Measurements from ENCODE around the gene BFSP1. TPM values are rescaled to one million over a fixed set of nuclear protein-coding genes. Genes with fewer than 3 reads are reported as not detected.

BFSP1 gene
- polyA plus RNA-seq, 1 donor from 2014 or later = not detected

DNA sequence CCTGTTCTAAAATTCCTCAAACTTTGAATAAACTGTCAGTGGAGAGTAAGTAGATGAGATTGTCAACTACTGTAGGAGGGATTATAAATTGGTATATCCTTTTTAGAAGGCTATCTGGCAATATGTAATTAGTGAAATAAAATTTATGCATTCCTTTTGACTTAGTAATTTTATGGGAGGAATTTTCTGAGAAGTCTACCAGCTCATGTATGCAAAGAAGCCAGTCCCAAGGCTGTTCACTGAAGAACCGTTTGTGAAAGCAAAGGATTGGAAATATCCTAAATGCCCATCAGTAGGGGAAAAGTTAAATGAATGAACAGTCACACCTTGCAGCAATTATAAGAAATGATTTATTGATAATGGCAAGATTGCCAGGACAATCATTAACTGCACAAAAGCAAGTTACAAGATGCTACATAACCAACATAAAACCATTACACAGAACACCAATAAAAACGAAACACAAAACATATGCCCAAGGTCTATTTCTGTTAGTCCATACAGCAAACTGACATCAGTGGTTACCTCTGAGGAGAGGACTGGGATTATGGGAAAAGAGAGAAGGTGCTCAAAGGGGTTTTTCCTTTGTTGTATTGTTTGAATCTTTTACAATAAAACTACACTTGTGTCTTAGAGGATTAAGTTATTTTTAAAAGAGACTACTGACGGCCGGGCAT lies 34.1 kb upstream of the BFSP1 start:
- H3K27ac Mint-ChIP-seq = no peak overlapping the region
- no peaks in the 10 kb centered on the region for H3K36me3 Mint-ChIP-seq
- H3K9me3 Mint-ChIP-seq = peaks cover 0 to 6% (median 4%) of the 10 kb centered on the region in 3 donors
- H3K4me1 Mint-ChIP-seq = peaks cover 0 to 2% (median 1%) of the 10 kb centered on the region in 3 donors
- peaks cover 9% of the 10 kb centered on the region for H3K27me3 Mint-ChIP-seq
- H3K4me3 Mint-ChIP-seq = no peak overlapping the region

DNA sequence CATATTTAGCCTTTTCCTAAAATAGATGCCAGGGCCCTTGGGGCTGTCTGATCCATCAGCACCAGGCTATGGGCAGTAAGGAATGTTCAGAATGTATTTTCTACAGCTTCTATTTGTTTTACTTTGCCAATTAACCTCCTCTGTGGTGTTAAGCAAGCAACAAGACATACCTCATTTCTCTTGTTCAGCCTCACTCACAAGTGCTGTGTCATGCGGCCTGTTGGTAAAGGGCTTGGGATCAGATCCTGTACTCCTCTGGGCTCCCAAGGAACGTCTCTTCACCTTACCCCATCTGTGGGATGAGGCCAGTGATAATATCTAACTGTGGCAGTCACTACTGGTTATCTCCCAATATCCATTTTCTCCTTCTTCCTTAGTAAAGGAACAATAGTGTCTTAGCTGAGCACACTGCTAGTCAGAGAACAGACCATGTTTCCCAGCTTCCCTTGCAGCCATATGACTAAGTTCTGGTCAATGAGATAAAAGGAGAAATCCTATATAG lies 31.7 kb upstream of the BFSP1 start:
- H3K9me3 Mint-ChIP-seq = peaks cover 0 to 6% (median 4%) of the 10 kb centered on the region in 3 donors
- no peaks in the 10 kb centered on the region for H3K36me3 Mint-ChIP-seq
- peaks cover 14% of the 10 kb centered on the region for H3K27me3 Mint-ChIP-seq
- no peak overlapping the region for H3K4me3 Mint-ChIP-seq
- peaks cover 0 to 1% (median 0%) of the 10 kb centered on the region in 3 donors for H3K4me1 Mint-ChIP-seq
- no peak overlapping the region for H3K27ac Mint-ChIP-seq

DNA sequence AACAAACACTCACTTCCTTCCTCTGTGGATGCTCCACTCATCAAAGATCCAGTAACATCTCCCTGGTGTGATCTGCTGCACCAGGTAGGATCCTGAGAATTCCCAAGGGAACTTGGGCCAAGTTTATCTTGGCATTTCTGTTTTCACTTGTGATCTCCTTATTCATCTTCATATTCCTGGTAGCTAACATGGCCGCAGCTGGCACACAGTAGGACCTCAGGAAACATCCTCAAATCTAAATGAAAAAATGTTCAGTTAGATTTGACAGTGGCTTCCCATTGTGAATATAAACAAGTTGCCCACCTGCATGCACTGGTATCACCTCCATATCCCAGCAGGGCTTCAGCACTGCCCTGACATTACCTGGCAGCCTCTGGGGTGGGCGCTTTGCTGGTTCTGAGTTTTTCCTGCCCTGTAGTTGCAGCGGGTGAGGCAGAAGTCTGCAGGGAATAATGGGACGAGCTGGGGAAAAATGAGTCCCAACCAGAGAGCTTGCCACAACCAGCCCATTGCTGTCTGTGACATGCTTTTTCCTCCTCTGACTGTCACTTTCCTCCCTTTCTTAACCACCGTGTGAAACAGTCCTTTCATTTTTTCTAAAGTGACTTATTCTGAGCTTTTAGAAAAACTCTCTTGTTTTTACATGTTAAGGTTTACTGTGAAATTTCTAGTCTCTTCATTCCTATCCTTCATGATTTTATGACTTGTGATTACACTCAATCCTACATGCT lies 29.3 kb upstream of the BFSP1 start:
- Mint-ChIP-seq H3K4me3 (no peak overlapping the region), H3K27ac (peak overlapping the region in 1 of 3 donors; percentile 58), H3K4me1 (peaks cover 0 to 1% (median 0%) of the 10 kb centered on the region in 3 donors), H3K27me3 (peaks cover 11% of the 10 kb centered on the region), H3K9me3 (no peaks in the 10 kb centered on the region), H3K36me3 (no peaks in the 10 kb centered on the region)

GRCh38 chr20:17559338-17559737 lies 28.2 kb upstream of the BFSP1 start:
- Mint-ChIP-seq H3K27ac (no peak overlapping the region), H3K4me1 (peaks cover 0 to 1% (median 0%) of the 10 kb centered on the region in 3 donors), H3K4me3 (no peak overlapping the region), H3K9me3 (no peaks in the 10 kb centered on the region), H3K36me3 (no peaks in the 10 kb centered on the region), H3K27me3 (peaks cover 11% of the 10 kb centered on the region)

- Mint-ChIP-seq H3K27me3 (peaks cover 11% of the 10 kb centered on the region), H3K27ac (no peak overlapping the region)
Observed at GRCh38 chr20:17558941-17559304, 27.7 kb upstream of the BFSP1 start.

GRCh38 chr20:17558154-17558940 lies 27.2 kb upstream of the BFSP1 start:
- peaks cover 0 to 1% (median 0%) of the 10 kb centered on the region in 3 donors for H3K4me1 Mint-ChIP-seq
- H3K36me3 Mint-ChIP-seq = no peaks in the 10 kb centered on the region
- H3K9me3 Mint-ChIP-seq = no peaks in the 10 kb centered on the region
- H3K4me3 Mint-ChIP-seq = no peak overlapping the region
- H3K27me3 Mint-ChIP-seq = peaks cover 10% of the 10 kb centered on the region
- no peak overlapping the region for H3K27ac Mint-ChIP-seq

More at GRCh38 chr20:17558941-17559304, 27.7 kb upstream of the BFSP1 start:
- no peaks in the 10 kb centered on the region for H3K36me3 Mint-ChIP-seq
- H3K9me3 Mint-ChIP-seq = no peaks in the 10 kb centered on the region
- H3K4me3 Mint-ChIP-seq = no peak overlapping the region
- H3K4me1 Mint-ChIP-seq = peaks cover 0 to 1% (median 0%) of the 10 kb centered on the region in 3 donors

DNA sequence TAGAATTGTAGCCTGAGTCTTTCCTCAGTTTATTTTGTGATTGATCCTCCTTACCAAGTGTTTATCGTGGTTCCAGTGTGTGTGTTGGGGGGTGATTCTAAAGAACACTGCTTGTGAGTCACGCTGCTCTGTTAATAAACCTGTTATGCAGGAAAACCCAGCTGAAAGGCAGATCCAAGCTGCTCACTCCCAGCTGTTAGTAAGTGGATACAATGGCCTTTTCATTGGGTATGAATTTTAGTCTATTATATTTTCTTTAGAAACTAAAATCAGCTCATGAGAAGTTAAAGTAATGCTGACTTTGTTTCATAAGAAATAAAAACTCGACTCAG lies 26.5 kb upstream of the BFSP1 start:
- H3K4me3 Mint-ChIP-seq = no peak overlapping the region
- H3K9me3 Mint-ChIP-seq = no peaks in the 10 kb centered on the region
- H3K27me3 Mint-ChIP-seq = peaks cover 10% of the 10 kb centered on the region
- H3K27ac Mint-ChIP-seq = no peak overlapping the region
- H3K36me3 Mint-ChIP-seq = no peaks in the 10 kb centered on the region
- H3K4me1 Mint-ChIP-seq = no peaks in the 10 kb centered on the region

DNA sequence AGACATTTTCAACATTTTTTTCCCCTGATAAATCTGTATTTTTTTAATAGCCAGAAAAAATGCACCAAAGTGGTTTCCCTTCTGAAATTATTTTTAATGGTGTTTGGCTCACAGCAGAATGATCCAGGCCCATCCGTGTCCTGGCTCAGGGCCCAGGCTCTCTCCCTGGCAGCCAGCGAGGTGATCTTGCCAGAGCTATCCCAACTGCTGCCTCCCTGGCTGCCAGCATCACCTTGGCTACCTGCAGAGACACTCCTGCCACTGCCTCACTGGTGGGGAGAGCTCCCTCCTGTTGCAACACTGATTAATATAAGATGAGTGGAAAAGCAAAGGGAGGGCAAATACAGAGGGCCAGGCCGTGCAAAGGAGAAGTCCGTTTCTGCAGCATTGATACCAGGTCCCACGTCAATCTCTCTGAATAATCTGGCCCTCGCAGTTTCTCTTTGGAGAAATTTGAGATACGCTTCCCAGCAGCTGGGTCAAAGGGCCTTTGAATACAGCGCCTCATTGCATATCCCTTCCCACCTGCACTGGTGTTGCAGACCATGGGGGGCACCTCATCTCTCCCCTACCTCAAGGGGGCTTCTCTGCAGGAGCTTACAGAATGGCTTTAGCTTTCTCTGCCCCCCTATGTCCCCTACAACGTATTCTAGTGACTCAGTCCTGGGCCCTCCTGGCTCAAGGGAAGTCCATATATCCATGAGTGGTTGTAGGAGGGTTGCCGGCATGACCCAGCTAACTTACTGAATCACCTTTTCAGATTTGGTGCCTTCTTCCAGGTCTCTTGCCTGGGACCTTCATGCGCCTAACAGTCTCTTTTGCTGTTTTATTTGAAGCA lies 25.9 kb upstream of the BFSP1 start:
- Mint-ChIP-seq H3K36me3 (no peaks in the 10 kb centered on the region), H3K9me3 (no peaks in the 10 kb centered on the region), H3K27ac (no peak overlapping the region)

DNA sequence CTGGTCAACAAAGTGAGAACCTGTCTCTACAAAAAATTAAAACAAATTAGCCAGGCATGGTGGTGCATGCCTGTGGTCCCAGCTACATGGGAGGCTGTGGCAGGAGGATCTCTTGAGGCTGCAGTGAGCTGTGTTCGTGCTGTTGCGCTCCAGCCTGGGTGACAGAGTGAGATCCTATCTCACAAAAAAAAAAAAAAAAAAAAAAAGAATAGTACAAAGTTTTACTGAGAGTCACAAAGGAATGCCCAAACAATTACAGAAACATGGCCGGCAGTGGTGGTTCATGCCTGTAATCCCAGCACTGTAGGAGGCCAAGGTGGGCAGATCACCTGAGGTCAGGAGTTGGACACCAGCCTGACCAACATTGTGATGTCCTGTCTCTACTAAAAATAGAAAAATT lies 23.9 kb upstream of the BFSP1 start:
- no peaks in the 10 kb centered on the region for H3K4me1 Mint-ChIP-seq
- H3K9me3 Mint-ChIP-seq = no peaks in the 10 kb centered on the region
- H3K27me3 Mint-ChIP-seq = peaks cover 5% of the 10 kb centered on the region
- no peaks in the 10 kb centered on the region for H3K36me3 Mint-ChIP-seq
- H3K4me3 Mint-ChIP-seq = no peak overlapping the region
- H3K27ac Mint-ChIP-seq = no peak overlapping the region

More for the DNA sequence above, 25.9 kb upstream of the BFSP1 start:
- Mint-ChIP-seq H3K27me3 (peaks cover 10% of the 10 kb centered on the region), H3K4me3 (no peak overlapping the region), H3K4me1 (no peaks in the 10 kb centered on the region)

DNA sequence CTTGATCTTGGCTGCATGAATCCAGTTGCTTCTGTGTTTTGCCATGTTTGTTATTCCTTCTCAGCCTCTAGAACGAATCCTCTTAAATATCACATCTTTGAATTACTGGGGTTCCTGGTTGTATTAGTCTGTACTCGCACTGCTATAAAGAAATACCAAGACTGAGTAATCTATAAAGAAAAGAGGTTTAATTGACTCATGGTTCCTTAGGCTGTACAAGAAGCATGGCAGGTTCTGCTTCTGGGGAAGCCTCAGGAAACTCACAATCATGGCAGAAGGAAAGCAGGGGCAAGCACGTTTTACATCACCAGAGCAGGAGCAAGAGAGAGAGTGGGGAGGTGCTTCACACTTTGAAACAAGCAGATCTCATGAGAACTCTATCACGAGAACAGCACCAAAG lies 18.0 kb upstream of the BFSP1 start:
- Mint-ChIP-seq H3K4me3 (no peak overlapping the region), H3K36me3 (no peaks in the 10 kb centered on the region), H3K27ac (no peak overlapping the region), H3K4me1 (no peaks in the 10 kb centered on the region), H3K27me3 (no peaks in the 10 kb centered on the region), H3K9me3 (no peaks in the 10 kb centered on the region)

DNA sequence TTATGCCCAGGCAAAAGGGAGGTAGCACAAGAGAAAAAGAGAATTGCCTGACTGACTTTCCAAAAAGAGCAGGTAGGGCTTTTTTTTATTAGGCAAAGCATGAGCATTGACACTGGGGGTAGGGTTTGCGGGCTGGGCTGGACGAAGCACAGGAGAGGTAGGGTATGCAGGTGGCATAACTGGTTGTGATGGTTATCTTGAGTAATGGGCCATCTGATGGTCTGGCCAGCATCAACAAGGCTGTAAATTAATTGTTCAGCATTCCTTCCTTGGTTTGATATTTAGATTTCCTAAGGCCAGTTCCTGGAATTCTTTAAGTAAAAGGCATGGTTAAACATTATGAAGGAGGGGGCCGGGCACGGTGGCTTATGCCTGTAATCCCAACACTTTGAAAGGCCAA lies 13.9 kb upstream of the BFSP1 start:
- Mint-ChIP-seq H3K4me1 (no peaks in the 10 kb centered on the region), H3K4me3 (no peak overlapping the region), H3K36me3 (no peaks in the 10 kb centered on the region), H3K27me3 (peaks cover 12% of the 10 kb centered on the region), H3K9me3 (no peaks in the 10 kb centered on the region), H3K27ac (no peak overlapping the region)

- Mint-ChIP-seq H3K36me3 (no peaks in the 10 kb centered on the region), H3K27ac (no peak overlapping the region), H3K4me3 (no peak overlapping the region), H3K4me1 (no peaks in the 10 kb centered on the region), H3K27me3 (peaks cover 14% of the 10 kb centered on the region), H3K9me3 (no peaks in the 10 kb centered on the region)
Observed at GRCh38 chr20:17543531-17544131, 12.5 kb upstream of the BFSP1 start.

DNA sequence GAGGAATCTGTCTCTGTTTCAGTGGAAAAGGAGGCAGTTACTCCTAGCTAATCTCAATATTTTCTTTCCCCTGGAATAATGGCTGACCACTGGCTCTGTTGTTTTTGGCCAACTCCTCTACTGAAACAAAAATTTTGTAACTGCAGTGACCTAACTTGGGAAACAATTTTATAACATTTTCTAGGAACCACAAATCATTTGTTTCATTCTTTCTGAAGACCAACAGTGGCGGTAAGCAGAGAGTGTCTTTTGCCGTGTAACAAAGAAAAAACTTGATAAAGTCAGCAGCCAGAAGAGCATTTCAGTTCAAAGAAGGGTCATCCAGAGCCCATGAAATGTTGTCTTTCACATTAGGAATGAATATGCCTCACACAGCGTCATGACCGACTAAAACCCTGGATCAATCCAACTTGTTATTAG lies 11.8 kb upstream of the BFSP1 start:
- H3K4me3 Mint-ChIP-seq = no peak overlapping the region
- H3K4me1 Mint-ChIP-seq = peaks cover 0 to 1% (median 0%) of the 10 kb centered on the region in 3 donors
- peaks cover 14% of the 10 kb centered on the region for H3K27me3 Mint-ChIP-seq
- H3K27ac Mint-ChIP-seq = no peak overlapping the region
- no peaks in the 10 kb centered on the region for H3K36me3 Mint-ChIP-seq
- no peaks in the 10 kb centered on the region for H3K9me3 Mint-ChIP-seq

DNA sequence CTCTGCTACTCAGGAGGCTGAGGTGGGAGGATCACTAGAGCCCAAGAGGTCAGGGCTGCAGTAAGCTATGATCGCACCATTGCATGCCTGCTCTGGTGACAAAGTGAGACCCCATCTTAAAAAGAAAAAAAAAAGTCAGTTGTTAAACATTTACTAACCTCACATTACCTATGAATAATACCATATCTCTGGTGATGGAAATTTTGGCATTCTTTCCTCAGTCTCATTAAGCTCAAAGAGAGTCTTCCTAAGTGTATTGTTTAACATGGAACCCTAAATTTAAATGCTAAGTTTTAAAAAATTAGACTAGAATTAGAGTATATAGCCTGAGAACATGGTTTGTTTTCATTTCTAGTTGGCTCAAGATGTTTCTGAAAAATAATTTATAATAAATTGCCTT lies 11.3 kb upstream of the BFSP1 start:
- H3K9me3 Mint-ChIP-seq = no peaks in the 10 kb centered on the region
- H3K4me3 Mint-ChIP-seq = no peak overlapping the region
- peaks cover 0 to 1% (median 0%) of the 10 kb centered on the region in 3 donors for H3K4me1 Mint-ChIP-seq
- H3K36me3 Mint-ChIP-seq = no peaks in the 10 kb centered on the region
- H3K27me3 Mint-ChIP-seq = peaks cover 18% of the 10 kb centered on the region
- no peak overlapping the region for H3K27ac Mint-ChIP-seq
